ENCODE results near the gene MKLN1. TPM values are rescaled to one million over a fixed set of nuclear protein-coding genes. Genes with fewer than 3 reads are reported as not detected.
A peak's percentile ranks its signal among the peaks of the same experiment; 100 is the strongest.

MKLN1 gene
- total RNA-seq, 1 experiment from 2014 or later: 34.3 TPM

DNA sequence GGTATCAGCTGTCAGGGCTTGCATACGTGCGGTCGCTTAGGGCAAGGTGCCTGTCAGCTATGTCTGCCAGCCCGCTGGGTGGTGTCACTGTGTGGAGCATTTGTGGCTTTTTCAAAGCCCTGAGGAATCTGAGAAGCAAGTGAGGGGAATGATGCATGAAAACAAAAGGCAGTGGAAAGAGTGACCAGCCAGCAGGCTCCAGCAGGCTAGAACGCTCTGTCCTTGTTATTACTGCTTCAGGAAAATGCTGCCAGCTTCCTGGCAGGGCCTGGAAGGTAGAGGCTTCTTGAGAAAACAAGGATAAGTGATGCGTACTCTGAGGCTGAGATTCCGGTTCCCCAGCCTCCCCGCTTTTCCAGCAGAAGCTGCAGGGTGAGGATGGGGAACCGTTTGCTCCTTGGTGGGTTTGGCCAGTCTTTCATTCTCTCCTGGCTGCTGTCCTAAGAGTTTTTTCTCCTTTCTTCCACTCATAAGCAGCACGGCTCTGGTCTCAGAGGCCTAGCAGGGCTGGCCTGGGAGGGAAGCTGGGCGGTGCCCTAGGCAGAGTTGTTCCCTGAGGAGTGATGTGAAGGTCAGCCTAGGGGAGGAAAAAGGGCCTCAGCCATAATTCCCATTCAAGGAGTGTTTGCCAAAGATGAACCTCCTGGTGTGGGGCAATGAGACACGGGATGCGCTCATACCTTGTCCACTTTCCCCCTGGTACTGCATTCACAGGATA, 42.8 kb upstream of the MKLN1 start:
- H2BK120ac ChIP-seq (ENCODE audit: low read depth, low read length, poor library complexity, severe bottlenecking): no peak overlapping the region
- H3K4ac ChIP-seq (ENCODE audit: low read depth, low read length): no peak overlapping the region
- no peak overlapping the region for H4K8ac ChIP-seq (replicated peaks; ENCODE audit: insufficient read length, low read depth, low read length)
- H2BK15ac ChIP-seq (ENCODE audit: low read depth, low read length): no peak overlapping the region
- H2AFZ ChIP-seq (ENCODE audit: low read length): no peak overlapping the region
- Mint-ChIP-seq H3K27me3 (ENCODE audit: low read depth) (no peaks in the 10 kb centered on the region), H3K4me1 (peaks cover 14% of the 10 kb centered on the region in 2 experiments), H3K4me3 (no peak overlapping the region), H3K9me3 (peaks cover 0 to 2% of the 10 kb centered on the region in 2 experiments; a peak in 2 of 5 replicates), H3K36me3 (ENCODE audit: insufficient read depth in 1 of 3, low read depth in 3 of 3) (peaks cover 0 to 1% (median 0%) of the 10 kb centered on the region in 3 experiments; a peak in 1 of 7 replicates), H3K27ac (0 out of 7 replicates have a peak overlapping the region, but pooled peaks of 2 of the 3 experiments have one; percentile 4 to 48)
- no peak overlapping the region for H2AK5ac ChIP-seq (ENCODE audit: insufficient read length, low read length)
- H3K4me1 ChIP-seq (ENCODE audit: insufficient read depth, low read length): no peaks in the 10 kb centered on the region
- H3T11ph ChIP-seq (ENCODE audit: low read length): no peak overlapping the region
- H3K79me1 ChIP-seq (ENCODE audit: insufficient read depth, low read depth, low read length, poor library complexity, severe bottlenecking): no peaks in the 10 kb centered on the region
- H4K20me1 ChIP-seq (ENCODE audit: control insufficient read depth, insufficient read depth, insufficient read length): no peaks in the 10 kb centered on the region
- H2BK20ac ChIP-seq (ENCODE audit: low read depth, low read length, poor library complexity, severe bottlenecking): no peak overlapping the region
- H4K5ac ChIP-seq (ENCODE audit: insufficient read length, low read depth, low read length): no peak overlapping the region
- TF ChIP-seq, protein P1, sequence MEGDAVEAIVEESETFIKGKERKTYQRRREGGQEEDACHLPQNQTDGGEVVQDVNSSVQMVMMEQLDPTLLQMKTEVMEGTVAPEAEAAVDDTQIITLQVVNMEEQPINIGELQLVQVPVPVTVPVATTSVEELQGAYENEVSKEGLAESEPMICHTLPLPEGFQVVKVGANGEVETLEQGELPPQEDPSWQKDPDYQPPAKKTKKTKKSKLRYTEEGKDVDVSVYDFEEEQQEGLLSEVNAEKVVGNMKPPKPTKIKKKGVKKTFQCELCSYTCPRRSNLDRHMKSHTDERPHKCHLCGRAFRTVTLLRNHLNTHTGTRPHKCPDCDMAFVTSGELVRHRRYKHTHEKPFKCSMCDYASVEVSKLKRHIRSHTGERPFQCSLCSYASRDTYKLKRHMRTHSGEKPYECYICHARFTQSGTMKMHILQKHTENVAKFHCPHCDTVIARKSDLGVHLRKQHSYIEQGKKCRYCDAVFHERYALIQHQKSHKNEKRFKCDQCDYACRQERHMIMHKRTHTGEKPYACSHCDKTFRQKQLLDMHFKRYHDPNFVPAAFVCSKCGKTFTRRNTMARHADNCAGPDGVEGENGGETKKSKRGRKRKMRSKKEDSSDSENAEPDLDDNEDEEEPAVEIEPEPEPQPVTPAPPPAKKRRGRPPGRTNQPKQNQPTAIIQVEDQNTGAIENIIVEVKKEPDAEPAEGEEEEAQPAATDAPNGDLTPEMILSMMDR (conservative IDR thresholded peaks at IDR 0.05): no peak
- DNase-seq: peak; percentile 32
- no peak overlapping the region for H3K4me2 ChIP-seq (ENCODE audit: insufficient read depth, insufficient read length, low read length)
- H3K14ac ChIP-seq (ENCODE audit: insufficient read depth, low read length): no peak overlapping the region
- H3K18ac ChIP-seq (ENCODE audit: insufficient read length, low read depth, low read length): no peak overlapping the region
- no CpG with 5 or more reads among the region's 13 CpGs for WGBS (ENCODE audit: extremely low coverage, insufficient read length, low lambda C conversion rate)
- no peaks in the 10 kb centered on the region for H3K27me3 ChIP-seq (ENCODE audit: insufficient read depth, low read length)
- H2BK12ac ChIP-seq (ENCODE audit: insufficient read length, low read depth, low read length): no peak overlapping the region
- H4K91ac ChIP-seq (ENCODE audit: insufficient read length, low read depth, low read length): no peak overlapping the region
- no peak overlapping the region for H3K27ac ChIP-seq (ENCODE audit: insufficient read length, low read depth, low read length)
- H2BK5ac ChIP-seq (ENCODE audit: insufficient read length, low read length): no peak overlapping the region
- H3K23me2 ChIP-seq (ENCODE audit: insufficient read length, low read depth, low read length, poor library complexity, severe bottlenecking): no peaks in the 10 kb centered on the region
- no peaks in the 10 kb centered on the region for H3K79me2 ChIP-seq (ENCODE audit: insufficient read depth, low read length)
- H3K9me3 ChIP-seq (ENCODE audit: control insufficient read depth, low read depth, low read length): no peaks in the 10 kb centered on the region
- H3K56ac ChIP-seq (ENCODE audit: insufficient read length, low read depth, low read length): no peak overlapping the region
- no peak overlapping the region for H3K23ac ChIP-seq (ENCODE audit: insufficient read length, low read depth, low read length)
- no peak overlapping the region for H3K9ac ChIP-seq (ENCODE audit: extremely low read depth, insufficient read length, low read length)
